BLaER1 (cell line): Measurements from ENCODE around the gene MBNL3.
"Not testable (repeated sequence)": the region's sequence is repeated elsewhere in the genome, so short reads cannot be mapped to it uniquely, and the experiment has no call there.

Source experiments
- H3K27ac ChIP-seq: shearing (Covaris generic); formaldehyde crosslinking; 2 replicates; pipeline ENCODE4 v1.8.1; 2022
- H3K27me3 ChIP-seq: shearing (Covaris generic); formaldehyde crosslinking; 2 replicates; pipeline ENCODE4 v1.8.1; 2022
- H3K36me3 ChIP-seq: shearing (Covaris generic); formaldehyde crosslinking; 2 replicates; pipeline ENCODE4 v1.8.1; 2022
- H3K4me1 ChIP-seq: shearing (Covaris generic); formaldehyde crosslinking; 2 replicates; pipeline ENCODE4 v1.8.1; 2022
- H3K4me2 ChIP-seq: shearing (Covaris generic); formaldehyde crosslinking; 2 replicates; pipeline ENCODE4 v1.8.1; 2022
- H3K4me3 ChIP-seq: shearing (Covaris generic); formaldehyde crosslinking; 2 replicates; pipeline ENCODE4 v1.8.1; 2022
- H3K9ac ChIP-seq: shearing (Covaris generic); formaldehyde crosslinking; 2 replicates; pipeline ENCODE4 v1.8.1; 2022
- H3K9me3 ChIP-seq: shearing (Covaris generic); formaldehyde crosslinking; 2 replicates; pipeline ENCODE4 v1.8.1; 2022
- H4K20me1 ChIP-seq: shearing (Covaris generic); formaldehyde crosslinking; 2 replicates; pipeline ENCODE4 v1.8.1; 2022
- Cebpa-rat ChIP-seq: shearing (Covaris generic); IDR thresholded peaks from 2 replicates; pipeline ENCODE4 v1.8.1; 2022

The MBNL3 gene

DNA sequence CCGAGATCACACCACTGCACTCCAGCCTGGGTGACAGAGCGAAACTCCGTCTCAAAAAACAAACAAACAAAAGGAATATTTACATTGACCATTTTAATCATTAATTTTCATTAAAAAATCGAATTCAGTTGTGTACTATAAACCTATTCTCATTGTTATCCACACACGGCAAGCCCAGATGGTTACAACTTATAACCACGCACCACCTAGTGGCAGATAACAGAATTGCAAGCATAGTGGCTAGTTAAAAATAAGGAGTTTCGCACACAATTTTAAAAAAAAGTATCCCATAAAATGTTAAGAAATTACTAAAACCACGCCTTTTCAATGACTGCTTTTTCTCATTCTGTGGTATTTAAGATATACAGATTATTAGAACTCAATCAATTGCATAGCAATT lies 25.4 kb downstream of the MBNL3 start:
- Histone ChIP-seq H3K9me3 (peaks cover 16% of the 10 kb centered on the region), H3K36me3 (no peaks in the 10 kb centered on the region), H3K4me3 (no peak overlapping the region), H3K4me1 (no peaks in the 10 kb centered on the region), H3K9ac (no peak overlapping the region), H3K27me3 (peaks cover 73% of the 10 kb centered on the region), H4K20me1 (peaks cover 16% of the 10 kb centered on the region; the same call in 1 of the 2 replicates), H3K27ac (no peak overlapping the region), H3K4me2 (no peak overlapping the region)
- TF ChIP-seq Cebpa-rat, result no peak

GRCh38 chrX:132461886-132462285 lies 27.0 kb downstream of the MBNL3 start:
- Histone ChIP-seq H3K27me3 (peaks cover 66% of the 10 kb centered on the region), H3K4me2 (no peak overlapping the region), H3K4me3 (no peak overlapping the region), H3K9me3 (peaks cover 19% of the 10 kb centered on the region), H3K27ac (no peak overlapping the region), H3K36me3 (no peaks in the 10 kb centered on the region), H3K4me1 (no peaks in the 10 kb centered on the region), H3K9ac (no peak overlapping the region), H4K20me1 (peaks cover 11% of the 10 kb centered on the region; the same call in 1 of the 2 replicates)
- no peak for TF ChIP-seq Cebpa-rat

DNA sequence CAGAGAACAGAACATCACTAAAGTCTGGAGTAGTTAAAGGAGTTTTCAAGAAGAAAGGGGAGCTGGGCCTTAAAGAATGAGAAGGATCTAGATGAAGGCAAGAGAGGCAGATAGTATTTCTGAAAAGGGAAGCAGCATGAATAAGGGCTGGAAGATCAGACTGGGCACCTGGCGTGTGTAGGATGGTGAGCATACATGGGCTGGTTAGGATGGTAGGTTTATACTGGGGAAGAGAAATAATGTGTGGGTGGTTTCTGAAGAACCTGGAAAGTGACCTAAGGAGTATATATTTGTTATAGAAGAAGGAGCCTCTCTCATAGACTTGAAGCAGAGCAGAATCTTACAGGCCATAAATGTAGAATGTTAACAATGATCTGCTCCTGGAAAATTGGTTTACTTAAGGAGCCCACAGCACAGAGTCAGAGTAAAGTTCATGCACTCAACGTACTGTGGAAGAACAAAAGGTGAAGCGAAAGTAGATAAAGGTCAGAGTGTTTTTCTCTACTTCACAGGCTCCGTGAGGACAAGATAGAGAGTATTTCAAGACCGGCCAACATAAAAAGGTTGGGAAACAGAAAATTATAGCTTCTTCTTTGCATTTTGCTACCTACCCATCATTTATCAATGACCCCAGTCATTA lies 35.8 kb downstream of the MBNL3 start:
- H4K20me1 ChIP-seq, result no peaks in the 10 kb centered on the region
- peaks cover 83% of the 10 kb centered on the region for H3K27me3 ChIP-seq
- H3K36me3 ChIP-seq, result peaks cover 18% of the 10 kb centered on the region
- no peak for TF ChIP-seq Cebpa-rat
- H3K9me3 ChIP-seq, result peaks cover 60% of the 10 kb centered on the region
- no peak overlapping the region for H3K27ac ChIP-seq
- H3K9ac ChIP-seq, result no peak overlapping the region
- no peaks in the 10 kb centered on the region for H3K4me1 ChIP-seq
- H3K4me3 ChIP-seq, result no peak overlapping the region
- no peak overlapping the region for H3K4me2 ChIP-seq

- H3K27ac ChIP-seq, H3K36me3 ChIP-seq, H3K4me2 ChIP-seq, H3K4me1 ChIP-seq, H3K4me3 ChIP-seq, H3K9ac ChIP-seq: not testable (repeated sequence)
- H4K20me1 ChIP-seq, result peaks cover 31% of the 10 kb centered on the region; the same call in 1 of the 2 replicates
- H3K9me3 ChIP-seq, result peaks cover 42% of the 10 kb centered on the region
- H3K27me3 ChIP-seq, result peaks cover 80% of the 10 kb centered on the region
These were observed 42.9 kb downstream of the MBNL3 start for GRCh38 chrX:132445909-132446308.

DNA sequence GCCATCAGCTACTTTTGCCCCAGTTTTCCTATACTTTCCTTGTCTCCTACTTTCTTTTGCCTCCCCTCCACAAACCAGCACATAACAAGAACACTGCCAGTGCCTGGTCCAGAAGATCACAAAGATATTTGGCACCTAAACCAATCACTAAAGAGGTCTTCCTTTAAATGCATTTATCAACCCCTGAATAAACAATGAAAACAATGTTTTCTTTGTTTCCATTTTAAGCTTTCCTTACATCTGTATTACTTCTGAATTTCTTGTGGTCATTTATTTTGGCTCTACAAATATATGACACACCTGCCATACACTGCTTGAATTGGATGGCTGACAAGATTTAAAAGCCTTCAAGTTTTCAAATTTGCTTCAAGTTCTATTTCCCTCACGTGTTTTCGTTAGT lies 43.9 kb downstream of the MBNL3 start:
- Histone ChIP-seq H3K4me2 (no peak overlapping the region), H3K27ac (no peak overlapping the region), H3K36me3 (no peaks in the 10 kb centered on the region), H3K9me3 (peaks cover 33% of the 10 kb centered on the region), H3K4me3 (no peak overlapping the region), H4K20me1 (peaks cover 37% of the 10 kb centered on the region; the same call in 1 of the 2 replicates), H3K4me1 (no peaks in the 10 kb centered on the region), H3K9ac (no peak overlapping the region), H3K27me3 (peaks cover 79% of the 10 kb centered on the region)
- TF ChIP-seq Cebpa-rat, result no peak

DNA sequence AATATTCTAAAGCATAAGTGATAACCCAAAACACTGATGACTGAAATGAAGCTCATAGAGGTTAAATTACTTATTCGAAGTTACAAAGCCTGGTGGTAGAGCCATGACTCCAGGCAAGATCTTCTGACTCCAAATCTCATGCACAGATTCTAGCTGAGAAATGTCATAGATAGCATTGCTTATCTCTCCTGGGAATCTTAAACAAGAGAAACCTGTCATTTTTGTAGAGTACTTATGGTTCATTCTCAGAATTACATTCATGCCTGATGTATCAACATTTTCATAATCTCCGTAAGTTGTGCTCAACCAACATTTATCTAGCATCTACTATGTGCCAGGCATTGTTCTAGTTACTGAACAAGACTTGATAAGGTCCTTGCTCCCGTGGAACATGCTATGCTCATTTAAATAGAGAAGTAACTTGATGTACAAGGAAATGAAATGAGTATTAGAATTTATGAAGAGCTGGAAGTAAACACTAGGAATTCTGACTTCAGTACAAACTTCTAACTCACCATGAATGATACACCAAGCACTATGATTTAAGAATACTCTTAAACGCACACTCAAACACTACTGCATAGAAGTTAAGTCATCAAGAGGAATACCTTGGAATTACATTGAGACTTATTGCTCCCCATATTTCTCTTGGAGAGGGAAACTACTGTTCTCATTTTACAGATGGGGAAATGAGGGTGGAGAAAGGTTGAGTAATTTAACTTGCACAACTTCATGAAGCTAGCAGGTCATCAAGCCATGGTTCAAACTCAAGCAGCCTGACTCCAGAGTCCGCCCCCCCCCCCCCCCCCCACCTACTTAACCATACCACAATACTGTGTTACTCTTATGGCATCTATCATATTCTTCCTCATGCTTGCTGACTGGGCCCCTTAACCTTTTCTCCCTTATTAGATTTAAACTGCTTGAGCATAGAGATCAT lies 45.4 kb downstream of the MBNL3 start:
- TF ChIP-seq Cebpa-rat, result no peak
- no peak overlapping the region for H3K27ac ChIP-seq
- H3K9me3 ChIP-seq, result peaks cover 20% of the 10 kb centered on the region
- H3K27me3 ChIP-seq, result peaks cover 87% of the 10 kb centered on the region
- no peaks in the 10 kb centered on the region for H3K4me1 ChIP-seq
- H3K36me3 ChIP-seq, result no peaks in the 10 kb centered on the region
- H3K9ac ChIP-seq, result no peak overlapping the region
- H3K4me3 ChIP-seq, result no peak overlapping the region
- no peak overlapping the region for H3K4me2 ChIP-seq
- peaks cover 39% of the 10 kb centered on the region; the same call in 1 of the 2 replicates for H4K20me1 ChIP-seq

- H3K9ac ChIP-seq, result no peak overlapping the region
- peaks cover 12% of the 10 kb centered on the region for H3K9me3 ChIP-seq
- peaks cover 88% of the 10 kb centered on the region for H3K27me3 ChIP-seq
- no peak overlapping the region for H3K4me3 ChIP-seq
- H3K36me3 ChIP-seq, result no peaks in the 10 kb centered on the region
- no peak for TF ChIP-seq Cebpa-rat
- H3K4me2 ChIP-seq, result no peak overlapping the region
- peaks cover 39% of the 10 kb centered on the region; the same call in 1 of the 2 replicates for H4K20me1 ChIP-seq
- H3K27ac ChIP-seq, result no peak overlapping the region
- no peaks in the 10 kb centered on the region for H3K4me1 ChIP-seq
These were observed 46.1 kb downstream of the MBNL3 start for GRCh38 chrX:132442691-132443090.

- Histone ChIP-seq H3K9ac (no peak overlapping the region), H3K27me3 (peaks cover 95% of the 10 kb centered on the region), H3K36me3 (no peaks in the 10 kb centered on the region), H3K4me2 (no peak overlapping the region), H3K27ac (no peak overlapping the region), H3K4me1 (no peaks in the 10 kb centered on the region), H4K20me1 (peaks cover 17% of the 10 kb centered on the region; the same call in 1 of the 2 replicates), H3K4me3 (no peak overlapping the region), H3K9me3 (no peaks in the 10 kb centered on the region)
- no peak for TF ChIP-seq Cebpa-rat
These were observed 53.6 kb downstream of the MBNL3 start for GRCh38 chrX:132435222-132435621.

- peaks cover 95% of the 10 kb centered on the region for H3K27me3 ChIP-seq
- H3K4me2 ChIP-seq, result no peak overlapping the region
These were observed 55.3 kb downstream of the MBNL3 start for GRCh38 chrX:132433551-132433950.

GRCh38 chrX:132433001-132433400 lies 55.8 kb downstream of the MBNL3 start:
- Histone ChIP-seq H3K27me3 (peaks cover 94% of the 10 kb centered on the region), H3K4me2 (no peak overlapping the region), H3K4me1 (no peaks in the 10 kb centered on the region), H3K36me3 (no peaks in the 10 kb centered on the region), H3K4me3 (no peak overlapping the region), H3K9me3 (no peaks in the 10 kb centered on the region), H3K9ac (no peak overlapping the region), H3K27ac (no peak overlapping the region), H4K20me1 (peaks cover 22% of the 10 kb centered on the region; the same call in 1 of the 2 replicates)
- no peak for TF ChIP-seq Cebpa-rat

More at GRCh38 chrX:132433551-132433950, 55.3 kb downstream of the MBNL3 start:
- no peak for TF ChIP-seq Cebpa-rat
- Histone ChIP-seq H4K20me1 (peaks cover 22% of the 10 kb centered on the region; the same call in 1 of the 2 replicates), H3K4me3 (no peak overlapping the region), H3K9ac (no peak overlapping the region), H3K4me1 (no peaks in the 10 kb centered on the region), H3K9me3 (no peaks in the 10 kb centered on the region), H3K36me3 (no peaks in the 10 kb centered on the region), H3K27ac (no peak overlapping the region)
